ENCODE results near the gene P2RY12.

- TF ChIP-seq POLR2A (IDR thresholded peaks at IDR 0.05; ENCODE audit: low read length) = no peak
- TF ChIP-seq PHF8 (IDR thresholded peaks at IDR 0.05; ENCODE audit: borderline replicate concordance, low read depth) = no peak
- TF ChIP-seq CEBPB (IDR thresholded peaks at IDR 0.05) = no peak
- no peak for TF ChIP-seq NR3C1 (IDR thresholded peaks at IDR 0.05)
- no peak for TF ChIP-seq CTCF (IDR thresholded peaks at IDR 0.05)
Measured at GRCh38 chr3:151384741-151385174, at the start of gene P2RY12.
